GM11168 (cell line): ENCODE results near the gene SUPT20H.

Experiments used
- in situ Hi-C: fragments of 300-500 bp; cut with MboI; formaldehyde crosslinking; loops from one replicate; pipeline ENCODE4 v1.12.0; 2022; ENCODE audit warnings: low sequenced_read_pairs; ENCODE audit not compliant: unreplicated experiment

Gene SUPT20H

GRCh38 chr13:37011788-37012187 is 47.7 kb downstream of the SUPT20H start:
- in situ Hi-C loops = no loop called here

GRCh38 chr13:37011002-37011401 is 48.5 kb downstream of the SUPT20H start:
- in situ Hi-C loops = no loop called here

GRCh38 chr13:37010424-37010823 is 49.1 kb downstream of the SUPT20H start:
- in situ Hi-C loops = no loop called here

GRCh38 chr13:37009692-37010091 is 49.8 kb downstream of the SUPT20H start:
- in situ Hi-C loops = loop anchor here (10.0 kb wide), 1 partner anchor 45 kb away; the partner anchor contains the start of gene SUPT20H

GRCh38 chr13:37001921-37002250 is 57.6 kb downstream of the SUPT20H start:
- in situ Hi-C loops = loop anchor here (10.0 kb wide), 1 partner anchor 53 kb away; the partner anchor contains the start of gene SUPT20H

- in situ Hi-C loops = no loop called here
Observed at GRCh38 chr13:36999054-36999714, 60.3 kb downstream of the SUPT20H start, which contains the start of gene ALG5. ALG5 (minus strand) TSS chr13:36999340; CDS start chr13:36999300, 40 bp downstream.

- in situ Hi-C loops = no loop called here
Observed at GRCh38 chr13:36998624-36999041, 60.9 kb downstream of the SUPT20H start.

GRCh38 chr13:36997716-36998427 is 61.6 kb downstream of the SUPT20H start:
- in situ Hi-C loops = no loop called here

- in situ Hi-C loops = no loop called here
Observed at GRCh38 chr13:36992362-36992761, 67.1 kb downstream of the SUPT20H start.

GRCh38 chr13:36986462-36987240 is 72.8 kb downstream of the SUPT20H start:
- in situ Hi-C loops = loop anchor here (10.0 kb wide), 1 partner anchor 122 kb away; no protein-coding TSS in a partner anchor

- in situ Hi-C loops = loop anchor here (10.0 kb wide), 1 partner anchor 116 kb away; no protein-coding TSS in a partner anchor
Observed at GRCh38 chr13:36981156-36981743, 78.2 kb downstream of the SUPT20H start.

GRCh38 chr13:36979361-36980050 is 80.0 kb downstream of the SUPT20H start:
- in situ Hi-C loops = loop anchor here (10.0 kb wide), 1 partner anchor 115 kb away; no protein-coding TSS in a partner anchor

- in situ Hi-C loops = no loop called here
Observed at GRCh38 chr13:36975172-36975571, 84.3 kb downstream of the SUPT20H start.

GRCh38 chr13:36973621-36974295 is 85.7 kb downstream of the SUPT20H start:
- in situ Hi-C loops = no loop called here

GRCh38 chr13:36973009-36973408 is 86.5 kb downstream of the SUPT20H start:
- in situ Hi-C loops = no loop called here

GRCh38 chr13:36966404-36966803 is 93.1 kb downstream of the SUPT20H start:
- in situ Hi-C loops = loop anchor here (10.0 kb wide), 1 partner anchor 112 kb away; no protein-coding TSS in a partner anchor

- in situ Hi-C loops = loop anchor here (10.0 kb wide), 1 partner anchor 111 kb away; no protein-coding TSS in a partner anchor
Observed at GRCh38 chr13:36965767-36966166, 93.7 kb downstream of the SUPT20H start.

GRCh38 chr13:36959456-36960116 is 99.9 kb downstream of the SUPT20H start:
- in situ Hi-C loops = loop anchor here (10.0 kb wide), 1 partner anchor 105 kb away; no protein-coding TSS in a partner anchor
